Stomach (tissue), 4 donors: ENCODE results near the gene KLF14.

ENCODE experiments used
- CTCF ChIP-seq, 7 experiments: fragments of 450-650 bp in 4 of 7; fragments of 200-600 bp in 3 of 7; sonication (generic) in 3 of 7; IDR thresholded peaks; one replicate each; pipeline ENCODE4 v1.5.1; 2016 to 2019; ENCODE audit warnings: antibody characterized with exemption in 7 of 7, control low read depth in 2 of 7, mild to moderate bottlenecking in 1 of 7
- POLR2A ChIP-seq, 4 donors: fragments of 450-650 bp; IDR thresholded peaks; one replicate each; pipeline ENCODE4 v1.6.1; 2016; ENCODE audit warnings: antibody characterized with exemption in 4 of 4, control low read depth in 2 of 4, mild to moderate bottlenecking in 1 of 4, moderate library complexity in 1 of 4

DNA sequence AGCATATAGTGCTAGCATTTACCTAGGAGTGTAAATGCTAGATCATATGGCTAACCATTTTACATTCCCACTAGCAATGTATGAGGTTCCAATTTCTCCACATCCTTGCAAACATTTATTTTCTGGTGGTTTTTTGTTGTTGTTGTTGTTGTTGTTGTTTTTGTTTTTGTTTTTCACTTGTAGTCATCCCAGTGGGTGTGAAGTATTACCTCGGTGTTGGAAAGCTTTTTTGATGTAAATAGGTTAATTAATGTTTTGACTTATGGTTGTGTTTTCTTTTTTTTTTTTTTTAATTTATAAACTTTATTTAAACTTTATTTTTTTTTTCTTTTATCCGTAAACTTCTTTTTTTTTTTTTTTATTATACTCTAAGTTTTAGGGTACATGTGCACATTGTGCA, 32.4 kb downstream of the KLF14 start:
- no peak for TF ChIP-seq CTCF (IDR thresholded peaks at IDR 0.05)
- TF ChIP-seq POLR2A (IDR thresholded peaks at IDR 0.05) = no peak
